NCI-H82 (cell line): Measurements from ENCODE around the gene MATCAP1.

ENCODE experiments used
- DNase-seq: peaks from one replicate; lab custom pipeline; 2025; lab: John Stamatoyannopoulos, UW

Gene MATCAP1

GRCh38 chr16:67190448-67191399 lies 7.0 kb upstream of the MATCAP1 start:
- DNase-seq, result no peak

- peak; percentile 23 for DNase-seq
Observed at GRCh38 chr16:67190041-67190440, 6.3 kb upstream of the MATCAP1 start, which contains the start of gene EXOC3L1. Gene EXOC3L1, minus strand, starts transcription at chr16:67190136. Its CDS starts 460 bp downstream, at chr16:67189676.

- DNase-seq, result no peak
Observed at GRCh38 chr16:67188798-67189197, 5.0 kb upstream of the MATCAP1 start.

- no peak for DNase-seq
Observed at GRCh38 chr16:67188323-67188722, 4.6 kb upstream of the MATCAP1 start.

- DNase-seq, result no peak
Observed at GRCh38 chr16:67187175-67187890, 3.6 kb upstream of the MATCAP1 start.

- DNase-seq, result no peak
Observed at GRCh38 chr16:67186550-67186950, 2.8 kb upstream of the MATCAP1 start.

- no peak for DNase-seq
Observed at GRCh38 chr16:67185651-67186134, 1.9 kb upstream of the MATCAP1 start.

- DNase-seq, result peak; percentile 89
Observed at GRCh38 chr16:67184995-67185650, 1.4 kb upstream of the MATCAP1 start.

- peak; percentile 70 for DNase-seq
Observed at GRCh38 chr16:67184453-67184994, 761 bp upstream of the MATCAP1 start.

- no peak for DNase-seq
Observed at GRCh38 chr16:67183284-67183626, 508 bp downstream of the MATCAP1 start.

- DNase-seq, result no peak
Observed at GRCh38 chr16:67182288-67182687, 1.5 kb downstream of the MATCAP1 start.

- DNase-seq, result no peak
Observed at GRCh38 chr16:67181346-67181745, 2.4 kb downstream of the MATCAP1 start.

- no peak for DNase-seq
Observed at GRCh38 chr16:67180166-67180565, 3.6 kb downstream of the MATCAP1 start.

GRCh38 chr16:67179421-67180080 lies 4.2 kb downstream of the MATCAP1 start:
- DNase-seq, result peak; percentile 32

- no peak for DNase-seq
Observed at GRCh38 chr16:67177743-67178699, 5.7 kb downstream of the MATCAP1 start.

GRCh38 chr16:67176662-67177061 lies 7.1 kb downstream of the MATCAP1 start:
- DNase-seq, result no peak

- DNase-seq, result no peak
Observed at GRCh38 chr16:67174706-67175231, 9.0 kb downstream of the MATCAP1 start.

GRCh38 chr16:67173808-67174705 lies 9.7 kb downstream of the MATCAP1 start:
- DNase-seq, result peak; percentile 67

GRCh38 chr16:67173323-67173722 lies 10.4 kb downstream of the MATCAP1 start:
- DNase-seq, result no peak
